ENCODE results near the gene SLC4A5. TPM values are rescaled to one million over a fixed set of nuclear protein-coding genes. Genes with fewer than 3 reads are reported as not detected.

The SLC4A5 gene
- total RNA-seq, 4 donors from 2014 or later = 4.2 to 22.9 (median 9.5) TPM

GRCh38 chr2:74179063-74179865 lies 164.0 kb downstream of the SLC4A5 start:
- TF ChIP-seq POLR2A (IDR thresholded peaks at IDR 0.05) = no peak
- TF ChIP-seq, protein P1, sequence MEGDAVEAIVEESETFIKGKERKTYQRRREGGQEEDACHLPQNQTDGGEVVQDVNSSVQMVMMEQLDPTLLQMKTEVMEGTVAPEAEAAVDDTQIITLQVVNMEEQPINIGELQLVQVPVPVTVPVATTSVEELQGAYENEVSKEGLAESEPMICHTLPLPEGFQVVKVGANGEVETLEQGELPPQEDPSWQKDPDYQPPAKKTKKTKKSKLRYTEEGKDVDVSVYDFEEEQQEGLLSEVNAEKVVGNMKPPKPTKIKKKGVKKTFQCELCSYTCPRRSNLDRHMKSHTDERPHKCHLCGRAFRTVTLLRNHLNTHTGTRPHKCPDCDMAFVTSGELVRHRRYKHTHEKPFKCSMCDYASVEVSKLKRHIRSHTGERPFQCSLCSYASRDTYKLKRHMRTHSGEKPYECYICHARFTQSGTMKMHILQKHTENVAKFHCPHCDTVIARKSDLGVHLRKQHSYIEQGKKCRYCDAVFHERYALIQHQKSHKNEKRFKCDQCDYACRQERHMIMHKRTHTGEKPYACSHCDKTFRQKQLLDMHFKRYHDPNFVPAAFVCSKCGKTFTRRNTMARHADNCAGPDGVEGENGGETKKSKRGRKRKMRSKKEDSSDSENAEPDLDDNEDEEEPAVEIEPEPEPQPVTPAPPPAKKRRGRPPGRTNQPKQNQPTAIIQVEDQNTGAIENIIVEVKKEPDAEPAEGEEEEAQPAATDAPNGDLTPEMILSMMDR (IDR thresholded peaks at IDR 0.05) = peak in 3 of 5 experiments; percentile 9 to 37 (median 35)
- peak overlapping the region in 3 of 4 donors; percentile 88 to 99 (median 93) for H3K27ac ChIP-seq
- no peak for DNase-seq (ENCODE audit: low spot score in 2 of 2)

DNA sequence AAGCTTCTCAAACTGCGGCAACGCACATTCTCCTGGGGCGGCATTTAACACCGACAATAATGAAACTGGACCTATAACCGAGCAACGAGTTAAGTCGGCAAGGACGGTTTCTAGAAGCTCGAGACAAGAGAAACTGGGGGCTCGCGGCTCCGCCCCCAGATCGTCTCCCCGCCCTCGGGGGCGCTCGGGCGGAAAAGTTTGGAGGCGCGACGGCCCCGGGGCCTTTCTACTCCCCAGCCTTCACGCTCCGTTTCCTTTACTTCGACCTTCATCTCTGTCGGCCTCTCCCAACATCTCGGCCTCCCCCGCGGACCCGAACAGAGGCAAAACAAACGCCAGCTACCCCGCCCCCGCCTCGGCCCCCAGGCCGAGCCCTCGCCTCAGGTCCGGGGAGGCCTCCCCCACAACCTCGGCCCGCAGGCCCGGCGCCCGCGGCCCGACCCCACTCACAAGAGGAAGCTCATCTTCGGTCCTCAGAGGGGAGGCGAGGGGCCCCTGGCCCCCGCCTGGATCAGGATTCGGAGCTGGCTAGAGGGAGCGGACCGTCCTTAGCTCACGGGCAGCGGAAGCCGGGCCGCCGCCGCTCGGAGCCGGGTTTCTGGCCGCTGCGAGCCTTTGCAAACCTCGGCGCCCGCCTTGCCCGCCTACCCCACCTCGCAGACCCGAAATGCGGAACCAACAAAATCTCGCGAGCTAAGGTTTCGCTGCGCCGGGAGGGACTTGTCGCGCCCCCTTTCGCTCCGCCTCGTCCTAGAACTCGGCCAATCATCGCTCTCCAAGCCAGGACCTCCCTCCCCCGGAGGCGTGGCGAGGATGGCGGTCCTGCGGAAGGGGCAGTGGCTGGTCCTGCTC lies 164.8 kb downstream of the SLC4A5 start, which contains the start of gene MOB1A:
TSS of gene MOB1A (minus strand) at position 669 of the 852 bp plus-strand sequence. CDS start at position 464, 205 bp downstream.
- WGBS, 2 donors = 0 to 1% methylated on average over 70 to 73 of the region's 84 CpGs

More at GRCh38 chr2:74179063-74179865, 164.0 kb downstream of the SLC4A5 start:
- peaks cover 0 to 37% (median 19%) of the 10 kb centered on the region in 4 donors for H3K4me1 ChIP-seq
- H3K27me3 ChIP-seq = no peaks in the 10 kb centered on the region
- H3K9me3 ChIP-seq = no peaks in the 10 kb centered on the region
- no peaks in the 10 kb centered on the region for H3K36me3 ChIP-seq
- peak overlapping the region; percentile 78 to 99 (median 96) for H3K4me3 ChIP-seq
- 53 to 54% methylated on average over 25 of the region's 25 CpGs for WGBS, 2 donors

DNA sequence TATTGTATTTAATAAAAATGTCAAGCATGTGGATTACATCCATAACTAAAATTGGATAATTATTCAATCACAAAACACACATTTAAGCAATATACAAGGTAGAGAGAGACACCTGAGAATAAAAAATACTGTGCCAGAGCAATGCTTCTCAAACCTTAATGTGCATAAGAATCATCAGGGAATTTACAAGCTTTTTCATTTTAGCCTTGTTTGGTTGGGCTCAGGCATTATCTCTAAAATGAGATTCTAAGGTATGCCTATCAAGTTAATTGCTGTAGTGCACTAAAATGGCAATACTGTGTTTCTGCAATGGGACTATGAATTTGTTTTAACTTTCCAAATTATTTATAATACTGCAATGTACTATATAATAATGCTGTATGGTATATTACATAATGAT lies 165.5 kb downstream of the SLC4A5 start:
- Histone ChIP-seq H3K27ac (peak overlapping the region; percentile 68 to 99 (median 90)), H3K4me1 (peaks cover 0 to 41% (median 19%) of the 10 kb centered on the region in 4 donors), H3K36me3 (no peaks in the 10 kb centered on the region), H3K4me3 (peak overlapping the region; percentile 78 to 99 (median 96)), H3K9me3 (no peaks in the 10 kb centered on the region), H3K27me3 (no peaks in the 10 kb centered on the region)
- no peak for DNase-seq (ENCODE audit: low spot score in 2 of 2)
- TF ChIP-seq, protein P1 (IDR thresholded peaks at IDR 0.05) = no peak
- TF ChIP-seq POLR2A (IDR thresholded peaks at IDR 0.05) = no peak
- no peak for TF ChIP-seq EP300 (IDR thresholded peaks at IDR 0.05)

More for the DNA sequence above, 164.8 kb downstream of the SLC4A5 start, which contains the start of gene MOB1A:
- Histone ChIP-seq H3K4me1 (peaks cover 0 to 38% (median 19%) of the 10 kb centered on the region in 4 donors), H3K9me3 (no peaks in the 10 kb centered on the region), H3K4me3 (peak within 1 kb of the TSS; percentile 78 to 99 (median 96)), H3K36me3 (no peaks in the 10 kb centered on the region), H3K27me3 (no peaks in the 10 kb centered on the region), H3K27ac (peak within 1 kb of the TSS; percentile 68 to 99 (median 90))
- TF ChIP-seq, protein P1 (IDR thresholded peaks at IDR 0.05) = peak in 1 of 5 experiments; percentile 17
- TF ChIP-seq POLR2A (IDR thresholded peaks at IDR 0.05) (peak; percentile 80 to 89), EP300 (IDR thresholded peaks at IDR 0.05) (peak; percentile 25 to 95)
- DNase-seq (ENCODE audit: low spot score in 2 of 2) = peak; percentile 95 to 96

GRCh38 chr2:74174909-74175308 lies 168.3 kb downstream of the SLC4A5 start:
- 100% methylated on average over 1 of the region's 1 CpG for WGBS, 2 donors
- peaks cover 0 to 43% (median 19%) of the 10 kb centered on the region in 4 donors for H3K4me1 ChIP-seq
- no peak overlapping the region for H3K4me3 ChIP-seq
- DNase-seq (ENCODE audit: low spot score in 2 of 2) = no peak
- no peaks in the 10 kb centered on the region for H3K27me3 ChIP-seq
- H3K36me3 ChIP-seq = peaks cover 0 to 22% (median 16%) of the 10 kb centered on the region in 3 donors
- TF ChIP-seq, protein P1 (IDR thresholded peaks at IDR 0.05) = no peak
- TF ChIP-seq POLR2A (IDR thresholded peaks at IDR 0.05) (no peak), EP300 (IDR thresholded peaks at IDR 0.05) (no peak)
- no peaks in the 10 kb centered on the region for H3K9me3 ChIP-seq
- H3K27ac ChIP-seq = no peak overlapping the region
